ENCODE results near the gene SLC22A2.

Gene SLC22A2

GRCh38 chr6:160203522-160203921 lies 55.1 kb downstream of the SLC22A2 start:
- no peak for DNase-seq

- DNase-seq, result no peak
These were observed 55.5 kb downstream of the SLC22A2 start for GRCh38 chr6:160203076-160203475.

GRCh38 chr6:160202411-160202810 lies 56.2 kb downstream of the SLC22A2 start:
- DNase-seq, result no peak

GRCh38 chr6:160201061-160201460 lies 57.6 kb downstream of the SLC22A2 start:
- no peak for DNase-seq

- DNase-seq, result no peak
These were observed 59.9 kb downstream of the SLC22A2 start for GRCh38 chr6:160198606-160199211.

- no peak for DNase-seq
These were observed 61.0 kb downstream of the SLC22A2 start for GRCh38 chr6:160197662-160198061.

GRCh38 chr6:160194808-160195207 lies 63.8 kb downstream of the SLC22A2 start:
- DNase-seq, result no peak

- no peak for DNase-seq
These were observed 65.8 kb downstream of the SLC22A2 start for GRCh38 chr6:160192840-160193239.

GRCh38 chr6:160190973-160191372 lies 67.6 kb downstream of the SLC22A2 start:
- DNase-seq, result no peak

GRCh38 chr6:160190081-160190480 lies 68.5 kb downstream of the SLC22A2 start:
- DNase-seq, result no peak

GRCh38 chr6:160188773-160189172 lies 69.8 kb downstream of the SLC22A2 start:
- DNase-seq, result no peak

- DNase-seq, result no peak
These were observed 77.9 kb downstream of the SLC22A2 start for GRCh38 chr6:160180706-160181105.

GRCh38 chr6:160178271-160178670 lies 80.3 kb downstream of the SLC22A2 start:
- DNase-seq, result no peak

- DNase-seq, result no peak
These were observed 81.4 kb downstream of the SLC22A2 start for GRCh38 chr6:160177220-160177619.

GRCh38 chr6:160174681-160175080 lies 83.9 kb downstream of the SLC22A2 start:
- no peak for DNase-seq

GRCh38 chr6:160173806-160174527 lies 84.7 kb downstream of the SLC22A2 start:
- DNase-seq, result no peak

GRCh38 chr6:160172704-160173103 lies 85.9 kb downstream of the SLC22A2 start:
- DNase-seq, result no peak

- DNase-seq, result no peak
These were observed 88.5 kb downstream of the SLC22A2 start for GRCh38 chr6:160170018-160170680.

GRCh38 chr6:160167604-160168399 lies 90.8 kb downstream of the SLC22A2 start:
- DNase-seq, result no peak
